HL-60/S4 treated with retinoic acid at 250 ng/mL for 4 days and 3 days (cell line): ENCODE results near the gene RPS6KA2.

ENCODE experiments used
- in situ Hi-C: fragments of 300-500 bp; cut with MboI; formaldehyde crosslinking; loops from 2 replicates; pipeline ENCODE4 v1.7.0; 2022; ENCODE audit warnings: low sequenced_read_pairs

RPS6KA2 gene

DNA sequence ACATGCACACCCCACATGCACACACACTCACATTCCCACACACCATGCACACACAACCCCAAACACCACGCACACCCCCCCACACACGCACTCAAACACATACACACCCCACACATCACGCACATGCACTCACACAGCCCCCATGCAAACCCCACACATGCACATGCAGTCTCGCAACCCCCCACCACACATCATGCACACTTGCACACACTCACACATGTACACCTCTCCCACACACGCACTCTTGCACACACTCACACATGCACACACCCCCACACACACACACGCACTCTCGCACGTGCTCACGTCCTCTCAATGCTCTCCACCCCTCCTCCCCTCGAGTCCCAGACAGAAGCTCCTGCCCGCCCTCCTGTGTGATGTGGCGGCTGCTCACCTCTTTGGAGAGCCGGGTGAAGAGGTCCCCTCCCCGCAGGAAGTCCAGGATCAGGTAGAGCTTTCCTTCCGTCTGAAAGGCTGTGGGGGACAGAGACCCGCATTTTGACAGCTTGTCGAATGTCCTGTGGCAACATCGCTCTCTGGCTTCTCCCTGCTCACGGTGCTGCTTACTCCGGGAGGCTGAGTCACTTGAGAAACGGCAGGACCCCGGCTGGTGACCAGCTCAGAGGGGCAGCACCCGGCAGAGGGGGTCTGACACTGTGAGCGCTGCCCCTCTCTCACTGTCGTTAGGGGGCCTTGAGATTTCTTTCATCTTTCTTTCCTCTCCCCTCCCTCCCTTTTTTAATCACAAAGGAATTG, 119.1 kb downstream of the RPS6KA2 start:
- in situ Hi-C loops: no loop called here

DNA sequence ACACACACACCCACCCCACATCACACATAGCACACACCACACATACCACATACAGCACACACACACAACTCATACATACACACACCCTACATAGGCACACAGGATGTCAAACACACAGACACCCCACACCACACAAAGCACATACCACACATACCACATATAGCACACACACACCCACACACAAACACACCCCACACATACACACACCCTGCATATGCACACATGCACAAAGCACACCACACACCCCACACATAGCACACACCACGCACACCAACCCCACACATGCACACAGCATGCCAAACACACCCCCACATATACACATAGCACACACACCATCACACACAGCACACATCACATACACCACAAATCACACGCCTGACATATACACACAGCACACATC, 119.7 kb downstream of the RPS6KA2 start:
- in situ Hi-C loops: no loop called here

- in situ Hi-C loops: no loop called here
Observed at GRCh38 chr6:166505133-166505905, 121.7 kb downstream of the RPS6KA2 start.

DNA sequence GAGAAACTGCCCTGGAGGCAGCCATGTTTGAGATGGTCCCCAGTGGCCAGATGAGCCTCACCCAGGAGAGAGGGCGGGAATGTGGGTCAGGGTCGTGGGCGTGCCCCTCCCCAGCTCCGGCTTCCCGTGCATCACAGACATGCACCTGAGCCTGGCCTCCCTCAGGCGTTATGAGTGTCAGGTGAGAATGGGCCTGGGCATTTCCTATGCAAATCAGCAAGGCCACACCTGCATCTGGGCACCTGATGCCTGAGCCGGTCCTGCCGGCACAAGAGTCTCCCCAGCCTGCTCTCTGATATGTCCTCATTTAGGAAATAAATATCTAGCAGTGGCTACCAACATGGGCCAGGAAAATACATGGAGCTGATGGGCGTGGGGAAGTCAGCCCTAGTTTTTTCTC, 123.0 kb downstream of the RPS6KA2 start:
- in situ Hi-C loops: no loop called here

DNA sequence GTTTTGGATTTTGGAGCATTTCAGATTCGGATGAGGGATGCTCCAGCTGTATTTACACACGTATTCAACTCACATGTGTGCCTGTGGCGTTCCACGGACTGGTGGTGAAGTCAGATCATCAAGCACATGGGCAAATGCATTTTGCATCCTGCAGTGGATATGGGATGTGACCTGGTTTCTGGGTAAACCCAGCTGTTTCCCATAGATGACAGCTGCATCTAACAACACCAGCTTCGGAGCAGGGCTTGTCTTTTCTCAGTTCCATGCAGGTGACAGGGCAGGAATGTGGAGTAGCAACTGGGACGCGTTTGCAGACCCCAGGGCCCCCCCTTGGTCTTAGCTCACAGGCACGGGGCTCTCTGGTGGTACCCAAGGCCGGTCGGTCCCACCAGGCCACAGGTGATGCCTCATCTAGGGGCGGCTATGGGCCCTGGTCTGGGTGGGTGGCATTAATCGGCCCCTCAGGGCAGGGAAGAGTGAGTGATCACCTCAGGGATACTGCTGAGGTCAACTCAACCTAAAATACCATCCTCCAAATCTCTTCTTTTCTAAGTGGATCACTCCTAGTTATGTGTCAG, 123.8 kb downstream of the RPS6KA2 start:
- in situ Hi-C loops: no loop called here

- in situ Hi-C loops: no loop called here
Observed at GRCh38 chr6:166502453-166502852, 124.6 kb downstream of the RPS6KA2 start.

DNA sequence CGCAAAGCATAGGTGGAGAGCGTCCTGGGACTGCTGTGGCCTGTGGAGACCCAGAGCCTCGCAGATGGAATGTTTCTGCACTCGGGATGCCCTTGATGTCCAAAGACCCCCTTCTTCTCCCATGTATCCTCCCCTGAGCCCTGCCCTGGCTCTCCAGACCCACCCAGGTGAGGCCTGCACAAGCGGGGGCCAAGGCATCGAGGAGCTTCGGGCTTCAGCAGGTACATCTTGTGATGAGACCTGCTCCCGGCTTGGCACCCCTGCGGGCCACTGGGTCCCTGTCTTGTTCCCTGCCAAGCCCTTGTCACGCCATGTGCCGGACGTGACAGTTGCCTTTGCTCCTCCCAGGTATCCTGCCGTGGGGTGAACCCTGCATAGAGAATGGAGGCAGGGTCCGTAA, 125.8 kb downstream of the RPS6KA2 start:
- in situ Hi-C loops: no loop called here

DNA sequence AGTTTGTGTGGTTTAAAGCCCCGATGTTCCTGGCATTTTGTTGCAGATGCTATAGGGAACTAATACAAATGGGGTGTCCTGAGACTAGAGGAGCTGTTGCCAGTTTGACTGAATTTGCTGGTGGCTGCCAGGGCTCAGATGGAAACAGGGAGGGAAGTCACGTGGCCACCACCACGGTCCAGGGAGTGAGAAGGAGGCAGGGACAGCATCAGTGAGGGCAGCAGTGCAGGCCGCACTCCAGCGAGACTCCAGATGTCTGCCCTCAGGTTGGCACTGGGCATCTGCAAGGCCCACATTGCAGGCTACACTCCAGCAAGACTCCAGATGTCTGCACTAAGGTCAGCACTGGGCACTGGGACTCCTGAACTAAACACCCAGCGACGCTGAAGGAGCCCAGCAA, 126.8 kb downstream of the RPS6KA2 start:
- in situ Hi-C loops: no loop called here

DNA sequence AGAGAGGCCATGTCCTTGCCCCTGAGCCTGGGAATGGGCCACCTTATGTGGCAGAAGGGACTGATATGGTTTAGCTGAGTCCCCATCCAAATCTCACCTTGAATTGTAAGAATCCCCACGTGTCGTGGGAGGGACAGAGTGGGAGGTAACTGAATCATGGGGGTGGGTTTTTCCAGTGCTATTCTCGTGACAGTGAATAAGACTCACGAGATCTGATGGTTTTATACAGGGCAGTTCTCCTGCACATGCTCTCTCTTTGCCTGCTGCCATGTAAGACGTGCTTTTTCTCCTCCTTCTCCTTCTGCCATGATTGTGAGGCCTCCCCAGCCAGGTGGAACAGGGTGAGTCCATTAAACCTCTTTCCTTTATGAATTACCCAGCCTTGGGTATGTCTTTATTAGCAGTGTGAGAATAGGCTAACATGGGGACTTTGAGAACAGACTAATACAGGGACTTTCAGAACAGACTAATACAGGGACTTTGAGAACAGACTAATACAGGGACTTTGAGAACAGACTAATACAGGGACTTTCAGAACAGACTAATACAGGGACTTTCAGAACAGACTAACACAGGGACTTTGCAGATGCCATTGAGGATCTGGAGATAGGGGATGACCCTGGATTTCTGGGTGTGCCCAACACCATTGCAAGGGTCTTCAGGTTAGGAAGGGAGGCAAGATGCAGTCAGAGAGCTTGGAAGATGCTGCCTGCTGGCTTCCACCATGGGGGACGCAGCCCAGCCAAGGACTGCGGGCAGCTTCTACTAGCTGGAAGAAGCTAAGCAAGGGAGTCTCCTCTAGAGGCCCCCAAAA, 127.5 kb downstream of the RPS6KA2 start:
- in situ Hi-C loops: no loop called here

GRCh38 chr6:166498661-166499349, 128.2 kb downstream of the RPS6KA2 start:
- in situ Hi-C loops: no loop called here

DNA sequence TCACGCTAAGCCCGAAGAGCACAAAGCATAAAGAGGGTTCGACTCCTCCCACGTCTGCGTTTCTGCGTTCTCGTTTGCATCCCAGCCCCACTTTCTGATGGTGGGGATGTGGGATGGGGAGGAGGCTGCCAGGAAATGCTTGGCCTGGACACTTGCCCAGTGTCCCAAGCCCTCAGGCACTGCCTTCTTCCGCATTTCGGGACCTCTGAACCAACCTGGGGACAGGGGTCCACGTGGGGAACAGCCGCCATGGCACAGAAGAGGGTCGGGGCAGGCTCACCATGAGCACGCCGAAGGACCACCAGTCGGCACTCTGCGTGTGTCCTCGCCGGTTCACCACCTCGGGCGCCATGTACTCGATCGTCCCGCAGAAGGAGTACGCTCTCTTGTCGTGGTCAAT, 128.8 kb downstream of the RPS6KA2 start:
- in situ Hi-C loops: no loop called here

- in situ Hi-C loops: no loop called here
Observed at GRCh38 chr6:166497087-166497899, 129.8 kb downstream of the RPS6KA2 start.

DNA sequence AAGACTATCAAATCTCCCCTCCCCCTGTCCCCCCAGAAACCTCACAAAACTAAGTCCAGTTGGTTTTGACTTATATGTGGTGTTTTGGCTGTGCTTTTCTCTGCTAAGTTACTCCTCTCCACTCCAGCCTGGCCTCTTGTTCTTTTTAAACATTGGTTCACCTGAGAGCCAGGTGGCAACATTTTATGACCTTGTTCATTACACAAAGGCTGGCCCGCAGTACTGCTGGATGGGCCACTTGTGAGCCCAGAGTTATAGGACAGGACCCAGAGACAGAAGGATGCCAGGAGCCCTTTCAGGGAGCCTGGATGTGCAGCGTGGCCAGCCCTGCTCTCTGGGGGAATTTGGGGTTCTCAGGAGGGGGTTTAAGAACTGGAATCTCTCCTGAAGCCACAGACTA, 130.6 kb downstream of the RPS6KA2 start:
- in situ Hi-C loops: no loop called here

- in situ Hi-C loops: no loop called here
Observed at GRCh38 chr6:166495487-166496314, 131.3 kb downstream of the RPS6KA2 start.

DNA sequence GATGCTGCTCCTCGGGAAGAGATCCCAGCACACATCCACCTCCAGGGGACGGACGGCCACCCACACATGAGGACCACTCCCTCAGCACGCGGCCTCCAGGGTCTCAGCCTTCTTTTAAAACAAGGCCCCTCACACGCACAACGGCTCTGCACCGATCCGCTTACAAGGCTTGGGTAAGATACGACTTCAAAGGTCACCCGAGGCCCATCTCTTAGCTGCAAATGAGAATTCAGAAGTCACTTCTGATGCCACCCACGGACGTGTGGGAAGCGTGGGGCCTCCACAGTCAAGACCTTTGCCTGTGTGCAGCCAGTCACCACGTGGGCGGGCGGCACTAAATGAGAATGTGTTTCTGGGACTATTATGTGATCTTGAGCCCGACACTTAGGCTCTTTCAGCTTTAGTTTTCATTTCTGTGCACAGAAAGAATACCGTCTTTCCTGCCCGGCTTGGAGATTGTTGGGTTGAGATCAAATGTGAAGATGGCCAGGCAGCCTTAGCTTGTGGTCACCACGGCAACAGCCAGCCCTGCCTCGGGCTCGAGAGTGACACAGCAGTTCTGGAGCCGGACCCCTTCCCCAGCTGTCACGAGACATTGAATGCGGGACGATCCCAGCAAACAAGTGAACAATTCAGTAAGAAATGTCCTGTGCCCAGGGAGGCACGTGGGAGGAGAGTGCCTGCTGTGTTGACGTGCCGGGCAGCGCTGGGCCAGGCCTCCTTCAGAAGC, 132.1 kb downstream of the RPS6KA2 start:
- in situ Hi-C loops: no loop called here

GRCh38 chr6:166494101-166494441, 133.0 kb downstream of the RPS6KA2 start:
- in situ Hi-C loops: no loop called here

DNA sequence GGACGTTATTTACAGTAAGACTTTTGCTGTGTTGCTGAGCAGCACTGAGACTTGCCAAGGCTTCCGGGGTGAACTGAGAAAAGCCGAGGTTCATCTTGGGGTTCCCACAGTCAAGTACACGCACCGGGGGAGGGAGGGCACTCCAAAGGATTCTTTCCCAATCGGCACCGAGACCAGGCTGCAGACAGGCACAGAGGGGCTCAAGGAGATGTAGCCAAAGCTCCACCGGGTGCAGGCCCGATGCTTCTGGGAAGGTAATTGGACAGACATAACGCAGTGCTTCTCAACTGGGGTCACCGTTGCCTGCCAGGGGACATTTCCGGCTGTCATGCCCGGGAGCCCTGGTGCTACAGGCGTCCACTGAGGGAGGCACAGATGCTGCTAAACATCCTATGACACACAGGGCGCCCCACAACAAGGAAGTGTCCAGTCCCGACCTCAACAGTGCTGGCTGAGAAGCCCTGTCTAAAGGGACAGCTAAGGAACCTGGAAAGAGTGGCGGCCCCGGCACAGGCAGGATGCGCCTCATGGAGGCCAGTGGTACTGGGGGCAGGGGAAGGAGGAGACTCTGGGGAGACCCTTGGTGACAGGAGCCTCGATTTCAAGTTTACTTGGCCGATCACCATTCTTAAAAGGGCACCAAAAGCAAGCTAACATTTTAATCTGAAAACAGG, 133.5 kb downstream of the RPS6KA2 start:
- in situ Hi-C loops: no loop called here
